Neural cell (in vitro differentiated cells): Measurements from ENCODE around the gene KIRREL2. TPM values are rescaled to one million over a fixed set of nuclear protein-coding genes. Genes with fewer than 3 reads are reported as not detected.

Experiments
- H2AFZ ChIP-seq: fragments of 200-600, 300-800 bp; sonication (generic), shearing (Covaris generic); 2 replicates; pipeline ENCODE4 v1.6.0; 2014; ENCODE audit warnings: low read depth, mild to moderate bottlenecking, antibody characterized with exemption, low read length, moderate library complexity
- H3F3A ChIP-seq: fragments of 200-600 bp; shearing (Covaris generic); 2 replicates; pipeline ENCODE4 v1.6.1; 2016; ENCODE audit warnings: mild to moderate bottlenecking, moderate library complexity, mixed read lengths, antibody characterized with exemption, low read length; ENCODE audit not compliant: insufficient read depth, poor library complexity, severe bottlenecking
- H3K27ac ChIP-seq: fragments of 200-600, 300-800 bp; sonication (generic), shearing (Covaris generic); 2 replicates; pipeline ENCODE4 v1.5.1; 2014; ENCODE audit warnings: mild to moderate bottlenecking, low read length, moderate library complexity
- H3K27me3 ChIP-seq: fragments of 300-800, 200-600 bp; sonication (generic), shearing (Covaris generic); 2 replicates; pipeline ENCODE4 v1.6.0; 2014; ENCODE audit warnings: mild to moderate bottlenecking, low read depth, low read length, moderate library complexity; ENCODE audit not compliant: insufficient read depth
- H3K36me3 ChIP-seq: fragments of 300-800, 200-600 bp; sonication (generic), shearing (Covaris generic); 2 replicates; pipeline ENCODE4 v1.5.1; 2014; ENCODE audit warnings: mild to moderate bottlenecking, antibody characterized with exemption, low read length, moderate library complexity; ENCODE audit not compliant: insufficient read depth
- H3K4me2 ChIP-seq: fragments of 300-800, 200-600 bp; sonication (generic), shearing (Covaris generic); 2 replicates; pipeline ENCODE4 v1.6.0; 2014; ENCODE audit warnings: mild to moderate bottlenecking, low read length
- H3K4me3 ChIP-seq: fragments of 300-800, 200-600 bp; sonication (generic), shearing (Covaris generic); 2 replicates; pipeline ENCODE4 v1.5.1; 2014; ENCODE audit warnings: mild to moderate bottlenecking, low read length, moderate library complexity
- H3K79me2 ChIP-seq: fragments of 200-600 bp; shearing (Covaris generic); replicated peaks from 2 replicates; pipeline ENCODE4 v1.6.0; 2014; ENCODE audit warnings: mild to moderate bottlenecking, low read length, moderate library complexity; ENCODE audit not compliant: insufficient read depth
- H3K9ac ChIP-seq: fragments of 300-800, 200-600 bp; sonication (generic), shearing (Covaris generic); 2 replicates; pipeline ENCODE4 v1.6.1; 2016; ENCODE audit warnings: mild to moderate bottlenecking, low read length, mixed read lengths
- H3K9me2 ChIP-seq: fragments of 200-600 bp; shearing (Covaris generic); 2 replicates; pipeline ENCODE4 v1.6.1; 2016; ENCODE audit warnings: mild to moderate bottlenecking, low read length, mixed read lengths; ENCODE audit not compliant: insufficient read depth
- H3K9me3 ChIP-seq: fragments of 200-600, 300-800 bp; sonication (generic), shearing (Covaris generic); 2 replicates; pipeline ENCODE4 v1.6.1; 2016; ENCODE audit warnings: mild to moderate bottlenecking, mixed run types, low read length, moderate library complexity, mixed read lengths
- H4K20me1 ChIP-seq: fragments of 200-600 bp; shearing (Covaris generic); 2 replicates; pipeline ENCODE4 v1.6.1; 2016; ENCODE audit warnings: mild to moderate bottlenecking, mixed run types; ENCODE audit not compliant: insufficient read depth
- CTCF ChIP-seq: fragments of 450-650 bp; IDR thresholded peaks from 2 replicates; pipeline ENCODE4 v1.5.1; 2014; ENCODE audit warnings: antibody characterized with exemption, mild to moderate bottlenecking, moderate library complexity; ENCODE audit not compliant: poor library complexity, severe bottlenecking
- EP300 ChIP-seq: fragments of 450-650 bp; conservative IDR thresholded peaks from 2 replicates; pipeline ENCODE4 v1.6.1; 2014; ENCODE audit warnings: antibody characterized with exemption, mild to moderate bottlenecking, moderate library complexity; ENCODE audit not compliant: poor library complexity, severe bottlenecking
- EZH2 ChIP-seq: fragments of 200-600, 300-800 bp; shearing (Covaris generic), sonication (generic); IDR thresholded peaks from 2 replicates; pipeline ENCODE4 v1.6.1; 2014; ENCODE audit warnings: antibody characterized with exemption, low read length, borderline replicate concordance, mild to moderate bottlenecking; ENCODE audit not compliant: insufficient read depth, poor library complexity, severe bottlenecking
- MXI1 ChIP-seq: fragments of 450-650 bp; conservative IDR thresholded peaks from 2 replicates; pipeline ENCODE4 v1.6.1; 2014; ENCODE audit warnings: antibody characterized with exemption, mild to moderate bottlenecking; ENCODE audit not compliant: poor library complexity, severe bottlenecking
- POLR2AphosphoS5 ChIP-seq: IDR thresholded peaks from 2 replicates; pipeline ENCODE4 v1.6.1; 2012
- RAD21 ChIP-seq: fragments of 450-650 bp; conservative IDR thresholded peaks from 2 replicates; pipeline ENCODE4 v1.6.1; 2014; ENCODE audit warnings: antibody characterized with exemption, mild to moderate bottlenecking, moderate library complexity
- REST ChIP-seq: IDR thresholded peaks from 2 replicates; pipeline ENCODE4 v1.6.1; 2012; ENCODE audit warnings: borderline replicate concordance
- SMC3 ChIP-seq: fragments of 450-650 bp; conservative IDR thresholded peaks from 2 replicates; pipeline ENCODE4 v1.6.1; 2014; ENCODE audit warnings: antibody characterized with exemption, mild to moderate bottlenecking, moderate library complexity; ENCODE audit not compliant: poor library complexity
- TAF1 ChIP-seq: IDR thresholded peaks from 2 replicates; pipeline ENCODE4 v1.6.1; 2012; ENCODE audit warnings: low read depth
- polyA plus RNA-seq: library from polyadenylated mRNA; depleted of rRNA; stranded (reverse); fragments of >200 nt; gene quantifications from 2 replicates; pipeline ENCODE4 v1.2.3, GENCODE V29; 2014

KIRREL2 gene
- polyA plus RNA-seq, 1 donor from 2014 or later = 0.79 TPM

- no peak overlapping the region for H3K4me3 ChIP-seq
- H3K36me3 ChIP-seq = no peaks in the 10 kb centered on the region
- no peak for TF ChIP-seq MXI1
- H3K9me2 ChIP-seq = no peaks in the 10 kb centered on the region
- no peaks in the 10 kb centered on the region for H3K79me2 ChIP-seq
- no peaks in the 10 kb centered on the region for H3K27me3 ChIP-seq
- no peak overlapping the region for H2AFZ ChIP-seq
- H3K9ac ChIP-seq = no peak overlapping the region
- H3K4me2 ChIP-seq = no peak overlapping the region
- no peak overlapping the region for H3K27ac ChIP-seq
- no peaks in the 10 kb centered on the region for H4K20me1 ChIP-seq
- no peaks in the 10 kb centered on the region for H3F3A ChIP-seq
- H3K9me3 ChIP-seq = no peaks in the 10 kb centered on the region
Observed at GRCh38 chr19:35816262-35816661, 40.4 kb upstream of the KIRREL2 start.

- Histone ChIP-seq H3K36me3 (no peaks in the 10 kb centered on the region), H3K9me2 (no peaks in the 10 kb centered on the region), H3K9ac (no peak overlapping the region), H3K27ac (no peak overlapping the region), H3K79me2 (no peaks in the 10 kb centered on the region), H2AFZ (no peak overlapping the region), H3K9me3 (no peaks in the 10 kb centered on the region), H3F3A (no peaks in the 10 kb centered on the region), H3K4me3 (no peak overlapping the region), H4K20me1 (no peaks in the 10 kb centered on the region), H3K27me3 (no peaks in the 10 kb centered on the region), H3K4me2 (no peak overlapping the region)
- TF ChIP-seq RAD21 (no peak), SMC3 (no peak), TAF1 (no peak), REST (no peak), EZH2 (no peak), MXI1 (no peak), POLR2AphosphoS5 (no peak), EP300 (no peak), CTCF (no peak)
Observed at GRCh38 chr19:35816846-35817245, 39.9 kb upstream of the KIRREL2 start.

GRCh38 chr19:35818445-35818844 lies 38.3 kb upstream of the KIRREL2 start:
- H2AFZ ChIP-seq = no peak overlapping the region

More at GRCh38 chr19:35818445-35818844, 38.3 kb upstream of the KIRREL2 start:
- Histone ChIP-seq H3K4me2 (no peak overlapping the region), H3K27ac (no peak overlapping the region), H3K9ac (no peak overlapping the region), H3K27me3 (no peaks in the 10 kb centered on the region), H4K20me1 (no peaks in the 10 kb centered on the region), H3K79me2 (no peaks in the 10 kb centered on the region), H3K9me2 (no peaks in the 10 kb centered on the region), H3K4me3 (no peak overlapping the region), H3F3A (no peaks in the 10 kb centered on the region), H3K9me3 (no peaks in the 10 kb centered on the region), H3K36me3 (no peaks in the 10 kb centered on the region)
- TF ChIP-seq CTCF (no peak), MXI1 (no peak), EP300 (no peak), RAD21 (no peak), POLR2AphosphoS5 (no peak), TAF1 (no peak), EZH2 (no peak), SMC3 (no peak), REST (no peak)
